GM18508 (cell line): Measurements from ENCODE around the gene CDK5RAP3.
"Not testable (repeated sequence)": the region's sequence is repeated elsewhere in the genome, so short reads cannot be mapped to it uniquely, and the experiment has no call there.

Experiments
- ATAC-seq: cut with Tn5 transposase; IDR thresholded peaks from one replicate; pipeline ENCODE4 v1.9.1; 2021; ENCODE audit warnings: moderate number of reproducible peaks; ENCODE audit not compliant: insufficient read depth, unreplicated experiment

The CDK5RAP3 gene

DNA sequence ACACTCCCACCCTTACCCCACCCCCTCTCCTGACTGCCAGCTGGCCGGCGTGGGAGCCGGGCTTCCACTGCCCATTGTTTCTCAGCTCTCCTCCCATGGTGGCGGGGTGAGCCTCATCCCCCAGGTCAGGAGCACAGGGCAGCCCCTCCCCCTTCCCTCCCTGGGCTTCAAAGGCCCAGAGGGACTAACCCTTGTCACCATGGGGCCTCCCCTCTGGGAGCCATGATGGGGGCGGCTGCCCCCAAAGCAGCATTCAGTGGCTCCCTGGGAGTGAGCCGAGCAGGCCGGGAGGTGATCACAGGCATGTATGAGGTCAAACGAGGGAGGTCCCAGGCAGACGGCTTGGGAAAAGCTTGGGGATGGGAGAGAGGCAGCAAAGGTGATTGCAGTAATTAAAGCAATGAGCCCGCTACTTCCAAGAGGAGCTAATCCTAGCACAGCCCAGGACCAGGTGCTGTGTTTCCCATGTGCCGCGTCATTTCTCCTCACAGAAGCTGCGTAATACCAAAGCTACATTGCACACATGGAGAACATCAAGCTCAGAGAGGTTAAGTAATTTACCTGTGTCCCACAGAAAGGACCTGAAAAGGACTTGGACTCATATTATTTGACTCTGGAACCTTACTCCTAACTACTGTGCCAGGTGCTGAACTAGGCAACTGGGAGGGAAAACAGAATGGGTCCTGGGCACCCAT is 24.5 kb downstream of the CDK5RAP3 start:
- no peak for ATAC-seq

DNA sequence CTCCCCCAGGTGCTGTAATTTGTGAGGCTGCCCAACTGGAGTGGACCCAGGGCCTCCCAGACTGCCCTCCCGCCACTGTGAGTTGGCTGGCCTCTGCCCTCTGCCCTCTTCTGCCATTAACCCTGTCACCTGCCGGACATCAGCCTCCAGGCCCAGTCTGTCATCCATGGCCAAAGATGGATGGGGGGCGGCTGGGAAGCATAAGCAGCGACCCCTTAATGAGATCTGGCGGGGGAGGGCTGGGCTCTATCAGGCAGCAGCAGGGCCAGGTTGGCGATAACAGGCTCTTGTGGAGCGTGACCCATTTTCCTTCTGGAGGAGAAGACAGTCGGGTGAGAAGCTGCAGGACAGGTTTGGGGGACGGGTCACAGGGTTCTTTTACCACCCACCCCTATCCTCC is 25.3 kb downstream of the CDK5RAP3 start:
- ATAC-seq: no peak

DNA sequence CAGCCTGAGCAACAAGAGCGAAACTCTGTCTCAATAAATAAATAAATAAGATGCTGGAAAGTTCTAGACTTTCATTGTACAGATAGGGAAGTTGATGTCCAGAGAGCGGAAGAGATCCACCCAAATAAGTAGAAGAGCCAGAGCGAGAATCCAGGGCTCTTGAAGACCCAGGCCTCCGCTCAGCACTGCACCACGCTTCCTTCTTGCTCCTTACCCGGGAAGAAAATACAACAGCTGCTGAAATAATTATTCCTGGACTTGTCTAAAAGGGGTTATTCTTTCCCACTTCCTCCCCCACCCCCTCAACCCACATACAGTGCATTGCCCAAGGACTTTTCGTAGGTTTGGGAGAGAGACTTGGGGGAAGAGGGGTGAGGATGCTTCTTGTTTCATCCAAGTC is 26.7 kb downstream of the CDK5RAP3 start:
- ATAC-seq: no peak

DNA sequence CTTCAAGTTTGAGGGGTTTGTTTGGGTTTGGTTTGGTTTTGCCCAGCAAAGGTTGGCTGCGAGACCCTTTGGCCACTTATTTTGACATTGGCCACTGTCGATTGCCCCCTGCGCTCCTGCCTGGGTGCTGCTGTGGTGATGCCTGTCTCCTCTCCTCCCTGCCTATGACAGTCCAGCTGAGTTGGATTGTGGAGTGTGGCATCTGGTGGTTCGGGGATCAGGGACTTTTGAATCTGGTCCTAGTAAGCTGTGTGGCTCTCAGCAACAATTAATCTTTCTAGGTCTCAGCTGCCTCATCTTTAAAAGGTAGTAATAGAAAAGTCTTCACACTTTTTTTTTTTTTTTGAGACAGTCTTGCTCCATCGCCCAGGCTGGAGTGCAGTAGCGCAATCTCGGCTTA is 27.1 kb downstream of the CDK5RAP3 start:
- ATAC-seq: no peak

DNA sequence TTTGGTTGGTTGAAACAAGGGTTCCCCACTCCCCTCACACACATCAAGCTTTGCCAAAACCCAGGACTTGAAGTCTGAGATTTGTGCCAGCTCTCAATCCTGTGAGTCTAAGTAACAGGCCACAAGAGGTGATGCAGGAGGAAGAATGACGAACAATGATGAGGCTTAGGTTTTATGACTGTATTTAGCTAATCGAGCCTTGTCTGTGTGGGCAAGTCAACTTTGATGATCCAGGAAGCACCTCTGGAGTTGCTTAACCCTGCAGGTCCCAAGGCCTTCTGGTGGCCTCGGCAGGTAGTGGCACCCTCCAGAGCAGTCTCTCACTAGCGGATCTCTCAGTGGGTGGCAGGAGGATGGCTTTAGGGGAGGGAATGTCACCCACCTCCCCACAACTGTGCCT is 28.7 kb downstream of the CDK5RAP3 start:
- ATAC-seq: no peak

DNA sequence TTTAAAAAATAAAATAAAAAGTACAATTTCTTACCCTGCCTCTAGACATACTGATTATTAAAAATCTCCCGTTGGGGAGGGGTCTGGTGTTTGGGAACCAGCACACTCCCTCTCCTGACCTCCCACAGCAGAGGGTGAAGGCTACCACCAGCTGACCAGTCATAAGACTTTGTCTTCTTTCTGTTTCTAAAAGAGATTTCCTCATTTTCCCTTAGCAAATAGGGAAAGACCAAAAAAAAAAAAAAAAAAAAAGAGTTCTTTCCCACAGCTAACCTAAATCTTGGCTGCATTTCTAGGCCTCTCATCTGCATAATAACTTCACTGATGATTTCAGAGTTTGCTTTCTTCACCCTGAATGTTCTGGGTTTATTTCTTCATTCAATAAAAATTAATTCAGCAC is 30.3 kb downstream of the CDK5RAP3 start:
- ATAC-seq: no peak

DNA sequence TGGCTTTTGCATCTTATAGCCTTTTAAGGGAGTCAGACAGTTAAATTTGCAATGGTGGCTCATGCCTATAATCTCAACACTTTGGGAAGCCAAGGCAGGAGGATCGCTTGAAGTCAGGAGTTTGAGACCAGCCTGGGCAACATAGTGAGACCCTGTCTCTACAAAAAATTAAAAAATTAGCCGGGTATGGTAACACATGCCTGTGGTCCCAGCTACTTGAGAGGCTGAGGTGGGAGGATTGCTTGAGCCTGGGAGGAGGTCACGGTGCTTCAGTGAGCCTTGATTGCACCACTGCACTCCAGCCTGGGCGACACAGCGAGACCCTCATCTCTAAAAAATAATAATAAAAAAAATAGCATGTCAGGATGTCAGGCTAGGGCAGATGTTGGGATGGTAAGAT is 30.7 kb downstream of the CDK5RAP3 start:
- not testable (repeated sequence) for ATAC-seq

DNA sequence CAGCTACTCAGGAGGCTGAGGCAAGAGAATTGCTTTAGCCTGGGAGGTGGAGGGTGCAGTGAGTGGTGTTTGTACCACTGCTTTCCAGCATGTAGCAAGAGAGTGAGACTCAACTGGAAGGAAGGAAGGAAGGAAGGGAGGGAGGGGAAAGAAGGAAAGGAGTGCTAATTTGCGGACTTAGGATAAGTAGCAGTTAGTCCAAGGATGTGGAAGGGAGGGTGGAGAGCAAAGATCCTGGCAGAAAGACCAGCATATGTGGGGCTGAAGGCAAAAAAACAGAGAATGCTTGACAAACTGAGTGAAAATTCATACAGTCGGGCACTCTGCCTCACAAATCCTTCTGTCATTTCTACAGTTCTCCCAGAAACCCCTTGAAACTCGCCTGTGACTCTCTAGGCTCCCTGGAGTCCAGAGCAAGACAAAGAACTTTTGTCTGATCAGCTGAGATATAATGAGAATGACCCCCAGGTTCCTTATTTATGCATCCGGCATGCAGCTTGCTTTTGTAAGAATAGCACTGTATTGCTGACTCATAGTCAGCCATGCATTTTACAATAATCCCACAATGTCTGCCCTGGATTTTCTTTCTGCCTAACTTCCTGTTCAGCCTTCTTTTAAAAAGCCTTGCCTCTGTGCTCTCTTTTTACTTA is 31.5 kb downstream of the CDK5RAP3 start:
- no peak for ATAC-seq

DNA sequence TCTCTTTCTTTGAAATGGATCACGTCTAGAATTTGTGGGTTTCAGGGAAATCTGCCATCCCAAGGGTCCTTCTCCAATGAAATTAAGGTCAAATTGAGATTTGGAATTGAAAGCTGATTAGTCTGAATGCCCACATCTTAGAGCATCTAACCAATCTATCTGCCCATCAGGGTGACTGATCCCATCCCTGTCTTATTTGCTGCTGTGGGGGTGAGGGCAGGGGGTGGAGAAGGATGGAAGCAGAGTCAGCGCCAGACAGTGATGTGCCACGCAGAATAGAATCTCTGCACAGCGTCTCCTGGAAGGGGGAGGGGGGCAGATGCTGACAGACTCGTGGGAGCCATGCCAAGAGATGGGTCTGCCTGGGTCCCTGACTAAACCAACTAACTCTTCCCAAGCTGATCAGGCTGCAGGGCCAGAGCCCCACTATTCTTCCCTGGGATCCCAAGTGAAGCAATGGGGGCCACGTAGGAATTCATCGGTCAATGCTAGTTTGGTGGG is 32.1 kb downstream of the CDK5RAP3 start:
- no peak for ATAC-seq

DNA sequence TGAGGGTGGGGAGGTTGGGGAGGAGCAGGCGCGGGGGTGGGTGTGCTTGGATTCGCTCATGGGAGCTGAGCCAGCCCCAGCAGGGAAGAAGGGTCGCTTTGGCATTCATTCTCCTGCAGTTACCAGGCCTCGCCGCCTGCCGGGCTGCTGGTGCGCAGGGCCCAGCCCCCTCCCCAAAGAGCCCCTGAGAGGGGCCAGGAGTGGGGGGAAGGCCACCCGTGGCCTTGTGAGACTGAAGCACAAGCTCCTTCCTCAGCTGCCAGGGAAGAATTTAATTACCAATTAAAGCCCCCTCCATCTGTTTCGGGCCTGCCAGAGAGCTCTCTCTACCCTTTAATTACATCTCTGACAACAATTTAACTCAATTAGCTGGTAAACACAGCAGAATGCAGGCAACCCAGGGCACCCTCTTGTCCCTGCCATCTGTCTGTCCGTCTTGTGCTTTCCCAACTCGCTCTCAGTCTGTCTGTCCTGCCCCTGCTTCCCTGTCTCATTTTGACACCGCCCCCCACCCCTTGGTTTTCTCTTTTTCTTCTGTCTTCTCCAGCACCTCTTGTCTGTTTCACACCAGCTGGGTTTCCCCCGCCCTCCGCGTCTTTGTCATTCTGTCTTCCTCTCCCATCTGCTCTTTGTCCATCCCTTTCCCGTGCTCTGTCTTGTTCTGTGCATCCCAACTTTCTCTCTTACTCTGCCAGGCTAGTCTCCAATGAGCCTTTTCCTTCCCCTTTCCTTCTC is 32.7 kb downstream of the CDK5RAP3 start:
- ATAC-seq: no peak

DNA sequence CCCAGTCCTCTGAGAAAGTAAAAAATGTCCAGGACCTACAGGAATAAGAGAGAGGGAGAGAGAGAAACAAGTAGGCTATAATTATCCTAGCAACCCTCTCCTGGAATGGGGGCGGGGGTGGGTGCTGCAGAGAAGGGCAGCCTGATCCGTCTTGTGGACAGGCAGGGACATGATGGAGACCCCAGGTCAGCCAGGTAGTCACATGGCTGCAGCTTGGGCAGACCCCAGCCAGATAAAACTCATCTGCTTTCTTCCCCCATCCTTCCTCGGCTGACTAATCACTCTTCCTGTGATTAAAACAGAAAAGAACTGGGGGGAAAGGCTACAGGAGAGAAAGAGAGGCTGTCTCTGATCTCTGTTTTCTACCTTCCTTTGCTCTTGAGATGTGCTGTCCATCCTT is 34.1 kb downstream of the CDK5RAP3 start:
- ATAC-seq: no peak

DNA sequence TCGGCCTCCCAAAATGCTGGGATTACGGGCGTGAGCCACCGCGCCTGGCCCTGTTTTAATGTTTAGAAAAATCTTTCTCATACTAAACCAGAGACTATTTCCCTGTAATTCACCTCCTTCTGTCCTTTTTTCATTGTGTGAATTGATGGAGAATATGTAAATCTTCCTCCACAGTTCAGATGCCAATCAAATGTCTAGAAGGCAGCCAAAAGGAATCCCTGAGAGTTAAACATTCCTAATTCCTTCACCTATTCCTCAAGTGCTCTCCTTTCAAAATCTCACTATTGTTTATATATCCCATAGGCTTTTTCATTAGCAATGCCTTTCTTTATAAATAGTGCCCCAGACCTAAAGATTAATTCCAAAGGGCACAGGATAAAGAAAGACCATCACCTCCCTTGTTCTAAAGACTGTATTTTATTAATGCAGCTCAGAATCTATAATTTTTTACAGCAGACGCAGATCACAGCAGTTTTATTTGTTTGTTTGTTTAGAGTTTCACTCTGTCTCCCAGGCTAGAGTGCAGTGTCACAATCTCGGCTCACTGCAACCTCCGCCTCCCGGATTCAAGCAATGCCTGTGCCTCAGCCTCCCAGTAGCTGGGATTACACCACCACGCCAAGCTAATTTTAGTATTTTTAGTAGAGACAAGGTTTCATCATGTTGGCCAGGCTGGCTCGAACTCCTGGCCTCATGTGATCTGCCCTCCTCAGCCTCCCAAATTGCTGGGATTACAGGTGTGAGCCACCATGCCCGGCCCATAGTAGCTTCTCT is 36.2 kb downstream of the CDK5RAP3 start:
- ATAC-seq: no peak

DNA sequence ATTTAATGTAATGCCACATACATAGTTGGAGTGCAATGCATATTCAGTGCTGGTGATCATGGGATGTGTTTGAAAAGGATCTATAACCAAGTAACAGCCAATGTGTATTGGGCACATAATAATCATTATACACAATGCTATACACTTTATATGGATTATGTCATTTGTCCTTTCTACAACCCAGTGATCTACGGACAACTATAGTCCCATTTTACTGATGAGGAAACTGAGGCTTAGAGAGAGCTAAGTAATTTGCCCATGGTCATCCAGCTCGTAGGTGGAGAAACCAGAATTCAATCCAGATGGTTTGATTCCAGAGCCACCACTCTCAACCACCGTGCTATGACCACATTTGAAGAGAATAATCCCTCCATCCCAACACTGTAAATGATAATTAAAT is 39.3 kb downstream of the CDK5RAP3 start:
- no peak for ATAC-seq

DNA sequence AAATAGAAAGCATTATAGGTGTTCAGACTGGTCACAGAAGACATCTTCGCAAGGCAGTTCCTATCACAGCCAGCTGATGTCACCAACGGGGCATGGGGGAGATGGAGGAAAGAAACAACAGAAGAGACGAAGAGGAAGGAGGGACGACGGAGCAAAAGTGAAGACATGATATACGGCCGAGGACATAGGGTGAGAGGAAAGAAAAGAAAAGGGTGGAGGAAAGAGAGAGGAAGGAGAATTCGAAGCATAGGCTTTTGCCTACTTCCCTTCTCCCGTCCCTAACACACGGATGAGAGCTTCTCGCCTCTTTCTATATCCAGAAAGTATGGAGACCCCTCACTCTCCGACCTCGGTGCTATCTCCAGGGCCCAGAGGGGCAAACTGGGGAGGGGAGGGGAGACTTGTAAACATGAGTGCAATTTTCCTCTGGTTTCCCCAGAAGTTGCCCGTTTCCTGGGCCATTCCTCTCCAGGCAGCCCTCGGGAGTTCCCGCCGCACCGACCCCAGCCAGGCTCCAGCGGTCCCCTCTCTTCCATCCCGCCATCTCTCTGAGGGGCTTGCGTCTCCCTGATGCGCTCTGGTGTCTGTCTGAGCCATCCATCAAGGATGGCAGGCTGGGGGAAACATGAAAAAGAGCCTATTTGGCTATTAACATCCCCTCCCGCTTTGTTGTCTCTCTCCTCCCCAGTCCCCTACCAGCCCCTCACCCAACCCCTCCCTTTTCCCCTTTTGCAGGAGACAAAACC is 40.7 kb downstream of the CDK5RAP3 start:
- no peak for ATAC-seq

DNA sequence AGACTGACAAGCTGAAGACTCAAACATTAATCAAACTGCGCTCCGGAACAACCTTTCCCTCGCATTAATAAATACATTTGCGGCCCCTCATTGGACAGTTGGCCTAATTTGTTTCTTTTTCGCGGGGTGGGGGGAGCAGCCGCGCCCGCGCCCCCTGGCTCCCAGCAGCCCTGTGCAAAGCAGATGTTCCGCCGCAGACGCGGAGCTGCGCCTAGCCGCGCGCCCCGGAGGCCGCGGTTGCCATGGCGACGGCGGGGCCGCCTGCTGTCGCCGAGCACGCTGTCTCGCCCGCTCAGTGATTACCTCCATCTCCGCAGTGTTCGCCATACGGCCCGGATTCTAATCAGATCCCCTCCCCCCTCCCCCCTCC is 41.2 kb downstream of the CDK5RAP3 start:
- no peak for ATAC-seq

DNA sequence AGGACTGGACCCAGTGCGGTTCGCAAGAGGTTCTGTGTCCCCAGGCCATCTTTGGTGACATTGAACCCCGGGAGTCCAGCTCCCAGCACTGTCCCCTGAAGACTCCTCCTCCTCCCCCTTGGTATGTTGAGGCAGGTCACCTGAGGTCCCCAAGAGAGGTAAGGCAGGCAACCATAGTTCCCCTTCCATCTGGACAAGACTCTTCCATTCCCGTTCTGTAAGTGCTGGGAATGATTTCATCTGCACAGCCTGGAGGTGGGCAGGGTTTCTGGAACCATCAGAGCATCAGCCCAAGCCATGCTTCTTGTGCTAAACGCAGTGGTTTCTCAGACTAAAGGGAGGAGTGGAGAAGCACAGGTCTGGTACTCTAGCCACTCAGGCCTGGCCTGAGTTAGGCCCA is 41.7 kb downstream of the CDK5RAP3 start:
- ATAC-seq: no peak

DNA sequence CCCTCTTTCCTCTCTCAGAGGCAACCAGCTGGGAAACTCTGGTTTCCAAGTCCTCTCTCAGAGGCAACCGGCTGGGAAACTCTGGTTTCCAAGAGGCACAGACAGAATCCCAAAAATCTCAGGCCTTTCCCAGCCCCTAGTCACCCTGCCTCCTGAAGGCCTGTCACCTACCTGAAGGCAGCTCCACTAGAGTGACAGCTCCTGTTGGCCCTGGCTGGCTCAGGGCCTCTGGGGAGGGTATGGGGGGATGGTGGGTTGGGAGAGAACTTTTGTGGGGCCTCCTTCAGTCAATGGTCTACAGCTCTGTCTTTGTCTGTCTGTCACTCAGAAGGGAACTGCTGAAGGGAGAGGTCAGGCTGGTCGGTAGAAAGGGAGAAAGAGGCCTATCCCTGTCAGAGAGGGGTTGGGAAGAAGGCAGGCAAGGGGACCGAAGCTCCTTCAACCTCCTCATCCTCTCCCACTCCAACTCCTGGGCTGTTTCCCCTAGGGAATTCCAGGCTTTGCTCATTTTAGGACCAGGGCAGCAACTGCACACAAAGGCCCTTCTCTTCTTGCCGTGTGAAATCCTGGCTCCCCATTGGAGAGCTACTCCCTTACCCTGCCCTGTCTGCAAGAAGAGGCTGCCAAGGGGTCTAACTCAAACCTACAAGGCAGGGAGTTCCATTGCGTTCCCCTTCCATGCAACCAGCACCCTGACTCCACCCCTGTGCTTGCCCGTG is 43.1 kb downstream of the CDK5RAP3 start:
- no peak for ATAC-seq

DNA sequence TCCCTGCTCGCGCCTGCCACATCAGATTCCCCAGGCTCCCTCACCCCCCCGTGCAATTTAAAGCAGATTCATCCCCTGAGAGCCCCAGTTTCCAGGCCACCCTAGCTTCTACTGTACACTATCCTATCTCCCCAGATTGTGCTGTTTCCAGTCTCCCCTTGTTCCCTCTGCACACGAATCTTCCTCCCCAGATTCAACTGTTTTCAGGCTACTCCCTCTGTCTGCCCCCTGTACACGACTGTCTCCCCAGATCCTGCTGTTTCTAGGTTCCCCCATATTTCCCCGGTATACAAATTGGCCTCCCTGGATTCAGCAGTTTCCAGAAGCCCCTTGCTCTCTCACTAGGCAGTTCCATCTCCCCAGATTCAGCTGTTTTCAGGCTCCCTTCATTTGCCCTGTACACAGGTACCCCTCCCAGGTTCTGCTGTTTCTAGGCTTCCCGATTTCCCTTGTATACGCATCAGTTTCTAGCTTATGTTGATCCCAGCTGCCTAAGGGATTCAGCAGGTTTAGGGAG is 43.7 kb downstream of the CDK5RAP3 start:
- no peak for ATAC-seq

DNA sequence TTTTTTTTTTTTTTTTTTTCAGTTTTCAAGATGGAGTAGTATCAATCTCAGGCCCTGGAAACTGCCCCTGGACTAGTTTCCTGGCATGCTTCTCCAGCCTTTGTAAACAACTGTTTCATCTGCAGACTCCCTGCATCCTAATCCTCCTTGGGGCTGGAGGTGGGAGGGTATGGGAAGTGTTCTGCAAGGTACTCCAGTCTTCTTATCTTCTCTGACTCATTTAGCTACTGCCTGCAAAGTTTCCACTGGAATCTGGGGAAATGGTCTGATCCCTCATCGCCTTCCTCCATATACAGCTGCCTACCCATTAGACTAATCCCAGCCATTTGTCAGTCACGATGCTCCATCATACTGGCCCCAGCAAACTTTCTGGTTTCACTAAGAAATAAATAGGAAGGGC is 45.2 kb downstream of the CDK5RAP3 start:
- no peak for ATAC-seq
